Stimulated activated memory B cell treated with anti-CD40 and anti-IgM and Interleukin-4, amounts not matched to agents 10 μg/mL and 1 μg/mL and 100 μg/mL, for 72 hours (primary cell): ENCODE data around the gene BCL2L12.

Experiments
- ATAC-seq: fragments of 150-1000 bp; cut with Tn5 transposase; 2 replicates; pipeline ENCODE4 v1.10.0; 2021
- H3K27ac Mint-ChIP-seq: one replicate; pipeline ENCODE4 v1.8.0; 2022; ENCODE audit warnings: mild to moderate bottlenecking, mixed read lengths
- H3K27me3 Mint-ChIP-seq: one replicate; pipeline ENCODE4 v1.8.0; 2022; ENCODE audit warnings: mixed read lengths
- H3K36me3 Mint-ChIP-seq: one replicate; pipeline ENCODE4 v1.8.0; 2022; ENCODE audit warnings: mixed read lengths
- H3K4me1 Mint-ChIP-seq: one replicate; pipeline ENCODE4 v1.8.0; 2022; ENCODE audit warnings: mixed read lengths
- H3K4me3 Mint-ChIP-seq: one replicate; pipeline ENCODE4 v1.8.0; 2022; ENCODE audit warnings: mild to moderate bottlenecking, moderate library complexity, mixed read lengths
- H3K9me3 Mint-ChIP-seq: one replicate; pipeline ENCODE4 v1.8.0; 2022; ENCODE audit warnings: mixed read lengths

Gene BCL2L12

GRCh38 chr19:49684251-49684982 is 18.7 kb downstream of the BCL2L12 start:
- Mint-ChIP-seq H3K27me3 (peaks cover 6% of the 10 kb centered on the region), H3K9me3 (no peaks in the 10 kb centered on the region), H3K36me3 (peaks cover 73% of the 10 kb centered on the region), H3K4me1 (peaks cover 55% of the 10 kb centered on the region), H3K4me3 (no peak overlapping the region), H3K27ac (peak overlapping the region; percentile 57)
- no peak for ATAC-seq

GRCh38 chr19:49684983-49685553 is 19.3 kb downstream of the BCL2L12 start:
- no peak for ATAC-seq
- Mint-ChIP-seq H3K4me1 (peaks cover 55% of the 10 kb centered on the region), H3K4me3 (no peak overlapping the region), H3K36me3 (peaks cover 73% of the 10 kb centered on the region), H3K9me3 (no peaks in the 10 kb centered on the region), H3K27me3 (peaks cover 12% of the 10 kb centered on the region), H3K27ac (peak overlapping the region; percentile 58)

DNA sequence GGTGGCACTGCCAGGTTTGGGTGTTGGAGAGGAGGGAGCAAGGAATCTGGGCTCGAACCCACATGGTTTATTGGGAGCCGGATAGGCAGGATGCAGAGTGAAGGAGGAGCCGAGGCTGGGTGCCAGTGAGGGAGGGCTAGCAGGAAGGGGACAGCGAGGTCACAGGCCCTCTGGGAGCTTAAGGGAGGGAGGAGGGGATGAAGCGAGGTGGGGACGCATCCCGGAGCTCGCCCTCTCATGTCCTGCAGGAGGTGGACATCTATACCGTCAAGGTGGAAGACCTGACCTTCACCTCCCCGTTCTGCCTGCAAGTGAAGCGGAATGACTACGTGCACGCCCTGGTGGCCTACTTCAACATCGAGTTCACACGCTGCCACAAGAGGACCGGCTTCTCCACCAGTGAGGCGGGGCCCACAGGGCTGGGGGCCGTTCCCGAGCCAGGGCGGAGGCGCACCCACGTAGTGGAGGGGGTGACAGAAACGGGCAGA is 20.2 kb downstream of the BCL2L12 start:
- peaks cover 55% of the 10 kb centered on the region for H3K4me1 Mint-ChIP-seq
- peaks cover 20% of the 10 kb centered on the region for H3K27me3 Mint-ChIP-seq
- peak overlapping the region; percentile 58 for H3K27ac Mint-ChIP-seq
- no peak overlapping the region for H3K4me3 Mint-ChIP-seq
- H3K36me3 Mint-ChIP-seq = peaks cover 75% of the 10 kb centered on the region
- no peak for ATAC-seq
- no peaks in the 10 kb centered on the region for H3K9me3 Mint-ChIP-seq

GRCh38 chr19:49686503-49687088 is 20.9 kb downstream of the BCL2L12 start:
- no peak for ATAC-seq
- no peaks in the 10 kb centered on the region for H3K9me3 Mint-ChIP-seq

GRCh38 chr19:49687150-49687549 is 21.4 kb downstream of the BCL2L12 start:
- no peak overlapping the region for H3K27ac Mint-ChIP-seq
- no peaks in the 10 kb centered on the region for H3K9me3 Mint-ChIP-seq
- H3K4me1 Mint-ChIP-seq = peaks cover 57% of the 10 kb centered on the region
- peaks cover 68% of the 10 kb centered on the region for H3K36me3 Mint-ChIP-seq
- peaks cover 30% of the 10 kb centered on the region for H3K27me3 Mint-ChIP-seq
- ATAC-seq = no peak
- H3K4me3 Mint-ChIP-seq = no peak overlapping the region

More at GRCh38 chr19:49686503-49687088, 20.9 kb downstream of the BCL2L12 start:
- Mint-ChIP-seq H3K27me3 (peaks cover 27% of the 10 kb centered on the region), H3K4me3 (no peak overlapping the region), H3K36me3 (peaks cover 72% of the 10 kb centered on the region), H3K27ac (no peak overlapping the region), H3K4me1 (peaks cover 57% of the 10 kb centered on the region)

DNA sequence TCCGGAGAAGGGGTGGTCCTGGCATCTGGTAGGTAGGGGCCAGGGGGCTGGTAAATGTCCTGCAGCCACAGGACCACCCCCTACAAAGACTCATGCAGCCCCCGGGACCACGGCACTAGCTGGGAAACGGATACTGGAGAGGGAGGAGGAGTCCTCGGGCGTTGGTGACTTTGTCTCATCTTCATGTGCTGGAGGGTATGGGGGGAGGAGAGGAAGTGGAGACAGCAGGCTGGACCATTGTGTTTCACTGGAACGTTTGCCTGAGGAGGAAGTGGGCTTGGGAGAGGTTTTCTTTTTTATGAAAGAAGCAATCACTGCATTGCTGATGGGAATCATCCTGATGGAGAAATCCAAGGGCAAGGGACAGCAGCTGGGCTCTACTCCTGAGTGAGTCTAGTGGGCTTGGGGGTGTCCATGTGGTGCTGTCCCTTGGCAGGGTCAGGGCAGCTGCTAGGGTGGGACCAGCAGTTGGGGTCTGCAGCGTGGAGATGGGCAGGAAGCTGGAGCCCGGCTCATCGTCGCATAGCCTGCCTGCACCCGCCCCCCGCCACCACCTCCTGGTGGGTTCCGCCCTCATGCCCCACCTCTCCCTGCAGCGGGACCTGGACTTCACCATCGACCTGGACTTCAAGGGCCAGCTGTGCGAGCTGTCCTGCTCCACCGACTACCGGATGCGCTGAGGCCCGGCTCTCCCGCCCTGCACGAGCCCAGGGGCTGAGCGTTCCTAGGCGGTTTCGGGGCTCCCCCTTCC is 22.0 kb downstream of the BCL2L12 start:
- Mint-ChIP-seq H3K4me3 (no peak overlapping the region), H3K27me3 (peaks cover 36% of the 10 kb centered on the region), H3K4me1 (peaks cover 57% of the 10 kb centered on the region), H3K36me3 (peaks cover 63% of the 10 kb centered on the region), H3K27ac (no peak overlapping the region), H3K9me3 (no peaks in the 10 kb centered on the region)
- ATAC-seq = no peak

GRCh38 chr19:49688531-49689132 is 22.9 kb downstream of the BCL2L12 start:
- Mint-ChIP-seq H3K36me3 (peaks cover 60% of the 10 kb centered on the region), H3K27ac (no peak overlapping the region), H3K4me3 (no peak overlapping the region), H3K9me3 (no peaks in the 10 kb centered on the region), H3K4me1 (peaks cover 56% of the 10 kb centered on the region), H3K27me3 (peaks cover 41% of the 10 kb centered on the region)
- no peak for ATAC-seq

GRCh38 chr19:49689133-49690078 is 23.7 kb downstream of the BCL2L12 start, which contains the start of gene ADM5:
Gene ADM5 (plus strand): TSS chr19:49689594. CDS start chr19:49689838, 244 bp downstream.
- Mint-ChIP-seq H3K27me3 (peaks cover 41% of the 10 kb centered on the region), H3K4me1 (peaks cover 48% of the 10 kb centered on the region), H3K36me3 (peaks cover 53% of the 10 kb centered on the region), H3K9me3 (no peaks in the 10 kb centered on the region), H3K27ac (no peak within 1 kb of the TSS), H3K4me3 (peak within 1 kb of the TSS; percentile 73)
- ATAC-seq = peak; percentile 32

DNA sequence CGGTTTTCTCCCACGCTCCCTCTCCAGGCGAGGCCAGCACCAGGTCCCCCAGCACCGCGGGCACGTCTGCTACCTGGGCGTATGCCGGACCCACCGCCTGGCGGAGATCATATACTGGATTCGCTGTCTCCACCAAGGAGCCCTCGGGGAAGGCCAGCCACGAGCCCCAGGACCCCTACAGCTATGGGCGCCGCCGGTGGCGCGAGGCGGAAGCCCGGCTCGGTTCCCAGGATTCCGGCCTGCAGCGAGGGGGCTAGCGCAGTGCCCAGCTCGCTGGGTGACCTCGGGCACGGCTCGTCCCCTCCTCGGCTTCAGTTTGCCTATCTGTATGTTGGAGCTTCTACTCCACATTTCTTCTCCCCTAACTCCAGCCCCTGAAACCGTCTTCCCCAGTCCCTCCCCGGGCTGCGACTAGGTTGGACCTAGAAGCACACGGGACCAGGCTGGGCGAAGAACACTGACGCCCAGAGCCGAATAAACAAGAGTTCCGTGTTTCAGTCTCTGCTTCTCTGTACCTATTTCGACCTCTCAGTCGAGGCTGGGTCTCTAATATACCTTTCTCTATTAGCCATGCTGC is 24.4 kb downstream of the BCL2L12 start:
- H3K36me3 Mint-ChIP-seq = peaks cover 45% of the 10 kb centered on the region
- no peak for ATAC-seq
- H3K4me3 Mint-ChIP-seq = peak overlapping the region; percentile 73
- no peaks in the 10 kb centered on the region for H3K9me3 Mint-ChIP-seq
- peaks cover 41% of the 10 kb centered on the region for H3K27me3 Mint-ChIP-seq
- H3K27ac Mint-ChIP-seq = peak overlapping the region; percentile 18
- peaks cover 46% of the 10 kb centered on the region for H3K4me1 Mint-ChIP-seq

- H3K4me1 Mint-ChIP-seq = peaks cover 40% of the 10 kb centered on the region
- no peaks in the 10 kb centered on the region for H3K9me3 Mint-ChIP-seq
- H3K27ac Mint-ChIP-seq = peak within 1 kb of the TSS; percentile 18
- ATAC-seq = peak; percentile 18
- H3K36me3 Mint-ChIP-seq = peaks cover 39% of the 10 kb centered on the region
- H3K4me3 Mint-ChIP-seq = peak within 1 kb of the TSS; percentile 73
- peaks cover 41% of the 10 kb centered on the region for H3K27me3 Mint-ChIP-seq
Measured at GRCh38 chr19:49690656-49691242, 25.0 kb downstream of the BCL2L12 start, which contains the start of gene CPT1C. Gene CPT1C (plus strand): TSS chr19:49691116. CDS start chr19:49692253, 1,137 bp downstream.

GRCh38 chr19:49691243-49692146 is 25.8 kb downstream of the BCL2L12 start:
- Mint-ChIP-seq H3K4me1 (peaks cover 38% of the 10 kb centered on the region), H3K36me3 (peaks cover 36% of the 10 kb centered on the region), H3K27me3 (peaks cover 41% of the 10 kb centered on the region), H3K4me3 (peak overlapping the region; percentile 73), H3K9me3 (no peaks in the 10 kb centered on the region), H3K27ac (peak overlapping the region; percentile 18)
- ATAC-seq = peak; percentile 34

DNA sequence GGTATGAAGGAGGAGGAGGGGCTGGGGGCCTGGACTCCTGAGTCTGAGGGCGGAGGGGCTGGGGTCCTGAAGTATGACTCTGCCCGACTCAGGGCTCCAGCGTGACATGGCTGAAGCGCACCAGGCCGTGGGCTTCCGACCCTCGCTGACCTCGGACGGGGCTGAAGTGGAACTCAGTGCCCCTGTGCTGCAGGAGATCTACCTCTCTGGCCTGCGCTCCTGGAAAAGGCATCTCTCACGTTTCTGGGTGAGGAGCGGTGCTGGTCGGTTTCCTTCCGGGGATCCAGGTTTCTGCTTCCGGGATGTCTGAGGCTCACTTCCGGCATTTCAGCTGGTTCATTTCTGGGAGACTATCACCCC is 26.4 kb downstream of the BCL2L12 start:
- H3K36me3 Mint-ChIP-seq = peaks cover 31% of the 10 kb centered on the region
- no peaks in the 10 kb centered on the region for H3K9me3 Mint-ChIP-seq
- H3K4me3 Mint-ChIP-seq = no peak overlapping the region
- H3K27me3 Mint-ChIP-seq = peaks cover 41% of the 10 kb centered on the region
- ATAC-seq = no peak
- H3K27ac Mint-ChIP-seq = no peak overlapping the region
- H3K4me1 Mint-ChIP-seq = peaks cover 38% of the 10 kb centered on the region
